Measurements from ENCODE around the gene LRRC61. TPM values are rescaled to one million over a fixed set of nuclear protein-coding genes. Genes with fewer than 3 reads are reported as not detected.
A peak's percentile ranks its signal among the peaks of the same experiment; 100 is the strongest.
"Not testable (repeated sequence)": the region's sequence is repeated elsewhere in the genome, so short reads cannot be mapped to it uniquely, and the experiment has no call there.

LRRC61 gene
- total and polyA plus RNA-seq, 3 experiments from 2014 or later = 25.8 to 32.0 (median 27.9) TPM

- DNase-seq; POLR2A ChIA-PET; H3K4me3 ChIP-seq (ENCODE audit: low read length); H3K4me3 Mint-ChIP-seq; H3K9me3 ChIP-seq (ENCODE audit: low read length); H3K36me3 ChIP-seq (ENCODE audit: insufficient read depth, low read length); H3K27me3 Mint-ChIP-seq; H3K36me3 Mint-ChIP-seq; H3K9me3 Mint-ChIP-seq; H3K4me1 Mint-ChIP-seq; H3K4me1 ChIP-seq (ENCODE audit: insufficient read depth, low read length); H3K27me3 ChIP-seq (ENCODE audit: insufficient read depth, low read length, poor library complexity, severe bottlenecking); CTCF ChIA-PET: not testable (repeated sequence)
- H3K27ac Mint-ChIP-seq = peak overlapping the region in 2 of 8 donors; percentile 23 to 49
- H3K27ac ChIP-seq (ENCODE audit: low read depth, low read length) = peak overlapping the region; percentile 47
Measured at GRCh38 chr7:150305259-150305902, 17.8 kb upstream of the LRRC61 start.

GRCh38 chr7:150305903-150306284 lies 17.3 kb upstream of the LRRC61 start:
- H3K9me3 ChIP-seq (ENCODE audit: low read length); POLR2A ChIA-PET; H3K4me1 ChIP-seq (ENCODE audit: insufficient read depth, low read length); H3K36me3 ChIP-seq (ENCODE audit: insufficient read depth, low read length); H3K9me3 Mint-ChIP-seq; H3K4me1 Mint-ChIP-seq; H3K4me3 ChIP-seq (ENCODE audit: low read length); H3K36me3 Mint-ChIP-seq; H3K27ac ChIP-seq (ENCODE audit: low read depth, low read length); CTCF ChIA-PET; H3K4me3 Mint-ChIP-seq; DNase-seq; H3K27me3 ChIP-seq (ENCODE audit: insufficient read depth, low read length, poor library complexity, severe bottlenecking); H3K27me3 Mint-ChIP-seq: not testable (repeated sequence)
- H3K27ac Mint-ChIP-seq = peak overlapping the region in 1 of 8 donors; percentile 27

GRCh38 chr7:150306377-150306776 lies 16.8 kb upstream of the LRRC61 start:
- H3K27me3 Mint-ChIP-seq; H3K4me3 ChIP-seq (ENCODE audit: low read length); H3K9me3 ChIP-seq (ENCODE audit: low read length); DNase-seq; H3K27me3 ChIP-seq (ENCODE audit: insufficient read depth, low read length, poor library complexity, severe bottlenecking); H3K4me3 Mint-ChIP-seq; H3K36me3 ChIP-seq (ENCODE audit: insufficient read depth, low read length); H3K9me3 Mint-ChIP-seq; H3K4me1 ChIP-seq (ENCODE audit: insufficient read depth, low read length); H3K36me3 Mint-ChIP-seq; CTCF ChIA-PET; H3K4me1 Mint-ChIP-seq; POLR2A ChIA-PET: not testable (repeated sequence)
- H3K27ac Mint-ChIP-seq = peak overlapping the region in 1 of 8 donors; percentile 27
- peak overlapping the region; percentile 12 for H3K27ac ChIP-seq (ENCODE audit: low read depth, low read length)

- no peaks in the 10 kb centered on the region for H3K27me3 Mint-ChIP-seq
- no peak overlapping the region for H3K4me3 ChIP-seq (ENCODE audit: low read length)
- no peaks in the 10 kb centered on the region for H3K9me3 ChIP-seq (ENCODE audit: low read length)
- ChIA-PET POLR2A (no interaction called here), CTCF (no interaction called here)
- no peak for DNase-seq
- no peaks in the 10 kb centered on the region for H3K27me3 ChIP-seq (ENCODE audit: insufficient read depth, low read length, poor library complexity, severe bottlenecking)
- no peak overlapping the region for H3K27ac ChIP-seq (ENCODE audit: low read depth, low read length)
- no peaks in the 10 kb centered on the region for H3K4me1 ChIP-seq (ENCODE audit: insufficient read depth, low read length)
- H3K4me3 Mint-ChIP-seq = no peak overlapping the region
- H3K4me1 Mint-ChIP-seq = peaks cover 0 to 4% (median 3%) of the 10 kb centered on the region in 3 donors
- no peak overlapping the region for H3K27ac Mint-ChIP-seq
- no peaks in the 10 kb centered on the region for H3K36me3 ChIP-seq (ENCODE audit: insufficient read depth, low read length)
- H3K36me3 Mint-ChIP-seq = no peaks in the 10 kb centered on the region
- no peaks in the 10 kb centered on the region for H3K9me3 Mint-ChIP-seq
Measured at GRCh38 chr7:150307129-150307528, 16.0 kb upstream of the LRRC61 start.

GRCh38 chr7:150307904-150308303 lies 15.3 kb upstream of the LRRC61 start:
- Histone ChIP-seq H3K36me3 (ENCODE audit: insufficient read depth, low read length) (no peaks in the 10 kb centered on the region), H3K4me3 (ENCODE audit: low read length) (no peak overlapping the region), H3K4me1 (ENCODE audit: insufficient read depth, low read length) (no peaks in the 10 kb centered on the region), H3K27ac (ENCODE audit: low read depth, low read length) (no peak overlapping the region), H3K27me3 (ENCODE audit: insufficient read depth, low read length, poor library complexity, severe bottlenecking) (no peaks in the 10 kb centered on the region), H3K9me3 (ENCODE audit: low read length) (no peaks in the 10 kb centered on the region)
- Mint-ChIP-seq H3K27me3 (no peaks in the 10 kb centered on the region), H3K9me3 (no peaks in the 10 kb centered on the region), H3K4me1 (peaks cover 0 to 4% (median 3%) of the 10 kb centered on the region in 3 donors), H3K27ac (peak overlapping the region in 1 of 8 donors; percentile 92), H3K4me3 (no peak overlapping the region), H3K36me3 (no peaks in the 10 kb centered on the region)
- POLR2A ChIA-PET = no interaction called here
- CTCF ChIA-PET = no interaction called here
- DNase-seq = no peak

GRCh38 chr7:150308575-150308974 lies 14.6 kb upstream of the LRRC61 start:
- ChIA-PET POLR2A (no interaction called here), CTCF (no interaction called here)
- Histone ChIP-seq H3K27ac (ENCODE audit: low read depth, low read length) (no peak overlapping the region), H3K4me3 (ENCODE audit: low read length) (no peak overlapping the region), H3K9me3 (ENCODE audit: low read length) (no peaks in the 10 kb centered on the region), H3K4me1 (ENCODE audit: insufficient read depth, low read length) (no peaks in the 10 kb centered on the region), H3K36me3 (ENCODE audit: insufficient read depth, low read length) (no peaks in the 10 kb centered on the region), H3K27me3 (ENCODE audit: insufficient read depth, low read length, poor library complexity, severe bottlenecking) (no peaks in the 10 kb centered on the region)
- Mint-ChIP-seq H3K27ac (peak overlapping the region in 2 of 8 donors; percentile 20 to 25), H3K4me1 (peaks cover 0 to 3% (median 2%) of the 10 kb centered on the region in 3 donors), H3K36me3 (peaks cover 0 to 3% (median 0%) of the 10 kb centered on the region in 3 donors), H3K27me3 (no peaks in the 10 kb centered on the region), H3K9me3 (no peaks in the 10 kb centered on the region), H3K4me3 (peak overlapping the region in 1 of 7 donors; percentile 6)
- DNase-seq = no peak

- no peaks in the 10 kb centered on the region for H3K27me3 Mint-ChIP-seq
- CTCF ChIA-PET = no interaction called here
- Histone ChIP-seq H3K4me3 (ENCODE audit: low read length) (no peak overlapping the region), H3K4me1 (ENCODE audit: insufficient read depth, low read length) (no peaks in the 10 kb centered on the region), H3K27me3 (ENCODE audit: insufficient read depth, low read length, poor library complexity, severe bottlenecking) (no peaks in the 10 kb centered on the region), H3K27ac (ENCODE audit: low read depth, low read length) (no peak overlapping the region), H3K9me3 (ENCODE audit: low read length) (no peaks in the 10 kb centered on the region), H3K36me3 (ENCODE audit: insufficient read depth, low read length) (no peaks in the 10 kb centered on the region)
- no peak overlapping the region for H3K27ac Mint-ChIP-seq
- peaks cover 0 to 3% (median 2%) of the 10 kb centered on the region in 3 donors for H3K4me1 Mint-ChIP-seq
- peaks cover 0 to 5% (median 3%) of the 10 kb centered on the region in 3 donors for H3K36me3 Mint-ChIP-seq
- H3K9me3 Mint-ChIP-seq = no peaks in the 10 kb centered on the region
- POLR2A ChIA-PET = no interaction called here
- H3K4me3 Mint-ChIP-seq = no peak overlapping the region
- DNase-seq = no peak
Measured at GRCh38 chr7:150311146-150311545, 12.0 kb upstream of the LRRC61 start.

- H3K27ac ChIP-seq (ENCODE audit: low read depth, low read length) = peak overlapping the region; percentile 90
- peaks cover 0 to 3% (median 2%) of the 10 kb centered on the region in 3 donors for H3K4me1 Mint-ChIP-seq
Measured at GRCh38 chr7:150311711-150312110, 11.4 kb upstream of the LRRC61 start.

More at GRCh38 chr7:150311711-150312110, 11.4 kb upstream of the LRRC61 start:
- Mint-ChIP-seq H3K36me3 (peaks cover 0 to 5% (median 3%) of the 10 kb centered on the region in 3 donors), H3K4me3 (no peak overlapping the region), H3K27ac (no peak overlapping the region), H3K27me3 (no peaks in the 10 kb centered on the region), H3K9me3 (no peaks in the 10 kb centered on the region)
- DNase-seq = no peak
- H3K9me3 ChIP-seq (ENCODE audit: low read length) = no peaks in the 10 kb centered on the region
- no peaks in the 10 kb centered on the region for H3K4me1 ChIP-seq (ENCODE audit: insufficient read depth, low read length)
- no peak overlapping the region for H3K4me3 ChIP-seq (ENCODE audit: low read length)
- ChIA-PET POLR2A (no interaction called here), CTCF (no interaction called here)
- H3K27me3 ChIP-seq (ENCODE audit: insufficient read depth, low read length, poor library complexity, severe bottlenecking) = no peaks in the 10 kb centered on the region
- H3K36me3 ChIP-seq (ENCODE audit: insufficient read depth, low read length) = no peaks in the 10 kb centered on the region
